GM18909 (cell line): ENCODE measurements around the gene TIAM2.
A peak's percentile ranks its signal among the peaks of the same experiment; 100 is the strongest.

Source experiments
- ATAC-seq: cut with Tn5 transposase; IDR thresholded peaks from one replicate; pipeline ENCODE4 v1.9.1; 2021; ENCODE audit warnings: mild to moderate bottlenecking; ENCODE audit not compliant: unreplicated experiment, poor library complexity

The TIAM2 gene

GRCh38 chr6:155050311-155050710 is 55.2 kb downstream of the TIAM2 start:
- peak; percentile 87 for ATAC-seq

- no peak for ATAC-seq
These were observed 59.6 kb downstream of the TIAM2 start for GRCh38 chr6:155054491-155055250.

- no peak for ATAC-seq
These were observed 60.6 kb downstream of the TIAM2 start for GRCh38 chr6:155055729-155056128.

GRCh38 chr6:155056756-155057155 is 61.6 kb downstream of the TIAM2 start:
- no peak for ATAC-seq

GRCh38 chr6:155061381-155061780 is 66.3 kb downstream of the TIAM2 start:
- no peak for ATAC-seq

GRCh38 chr6:155062866-155063341 is 67.8 kb downstream of the TIAM2 start:
- ATAC-seq: no peak

GRCh38 chr6:155064303-155064702 is 69.2 kb downstream of the TIAM2 start:
- no peak for ATAC-seq

GRCh38 chr6:155066361-155066760 is 71.2 kb downstream of the TIAM2 start:
- ATAC-seq: no peak

GRCh38 chr6:155066921-155067680 is 72.0 kb downstream of the TIAM2 start:
- ATAC-seq: no peak

- ATAC-seq: no peak
These were observed 73.0 kb downstream of the TIAM2 start for GRCh38 chr6:155067956-155068615.

GRCh38 chr6:155069543-155069942 is 74.4 kb downstream of the TIAM2 start:
- ATAC-seq: no peak

- ATAC-seq: no peak
These were observed 81.0 kb downstream of the TIAM2 start for GRCh38 chr6:155075930-155076695.

GRCh38 chr6:155077331-155077730 is 82.2 kb downstream of the TIAM2 start:
- no peak for ATAC-seq

GRCh38 chr6:155077784-155078183 is 82.7 kb downstream of the TIAM2 start:
- no peak for ATAC-seq

- ATAC-seq: no peak
These were observed 83.2 kb downstream of the TIAM2 start for GRCh38 chr6:155078331-155078745.

- peak; percentile 69 for ATAC-seq
These were observed 84.9 kb downstream of the TIAM2 start for GRCh38 chr6:155079985-155080452.

- ATAC-seq: no peak
These were observed 86.0 kb downstream of the TIAM2 start for GRCh38 chr6:155080881-155081845.

GRCh38 chr6:155084431-155085123 is 89.5 kb downstream of the TIAM2 start:
- no peak for ATAC-seq
